HG03439 (cell line): Measurements from ENCODE around the gene ETV3.

Source experiments
- ATAC-seq: cut with Tn5 transposase; IDR thresholded peaks from one replicate; pipeline ENCODE4 v1.9.1; 2021; ENCODE audit warnings: mild to moderate bottlenecking, moderate library complexity; ENCODE audit not compliant: unreplicated experiment

Gene ETV3

GRCh38 chr1:157162345-157162744 lies 24.1 kb upstream of the ETV3 start:
- no peak for ATAC-seq

GRCh38 chr1:157161901-157162300 lies 23.7 kb upstream of the ETV3 start:
- ATAC-seq: no peak

- no peak for ATAC-seq
These were observed 20.8 kb upstream of the ETV3 start for GRCh38 chr1:157158967-157159366.

GRCh38 chr1:157157501-157158190 lies 19.5 kb upstream of the ETV3 start:
- ATAC-seq: no peak

- no peak for ATAC-seq
These were observed 17.9 kb upstream of the ETV3 start for GRCh38 chr1:157156058-157156541.

- no peak for ATAC-seq
These were observed 17.5 kb upstream of the ETV3 start for GRCh38 chr1:157155658-157156057.

GRCh38 chr1:157154940-157155514 lies 16.8 kb upstream of the ETV3 start:
- ATAC-seq: no peak

- no peak for ATAC-seq
These were observed 16.1 kb upstream of the ETV3 start for GRCh38 chr1:157154291-157154690.

GRCh38 chr1:157153746-157154145 lies 15.6 kb upstream of the ETV3 start:
- ATAC-seq: no peak

GRCh38 chr1:157152510-157152909 lies 14.3 kb upstream of the ETV3 start:
- ATAC-seq: no peak

GRCh38 chr1:157151506-157151905 lies 13.3 kb upstream of the ETV3 start:
- ATAC-seq: no peak

GRCh38 chr1:157151073-157151472 lies 12.9 kb upstream of the ETV3 start:
- no peak for ATAC-seq

- no peak for ATAC-seq
These were observed 12.4 kb upstream of the ETV3 start for GRCh38 chr1:157150631-157151030.

- ATAC-seq: no peak
These were observed 9.9 kb upstream of the ETV3 start for GRCh38 chr1:157147906-157148700.

- ATAC-seq: no peak
These were observed 8.8 kb upstream of the ETV3 start for GRCh38 chr1:157147037-157147436.

GRCh38 chr1:157146244-157146643 lies 8.0 kb upstream of the ETV3 start:
- ATAC-seq: no peak

- no peak for ATAC-seq
These were observed 6.9 kb upstream of the ETV3 start for GRCh38 chr1:157145076-157145475.

GRCh38 chr1:157144509-157144908 lies 6.3 kb upstream of the ETV3 start:
- ATAC-seq: no peak

- ATAC-seq: no peak
These were observed 4.7 kb upstream of the ETV3 start for GRCh38 chr1:157142765-157143423.

GRCh38 chr1:157142201-157142600 lies 4.0 kb upstream of the ETV3 start:
- no peak for ATAC-seq

- ATAC-seq: no peak
These were observed 3.1 kb upstream of the ETV3 start for GRCh38 chr1:157141212-157141855.
